Tibial nerve (tissue), 4 donors: ENCODE measurements around the gene ZFAND3.

Experiments
- CTCF ChIP-seq, 5 experiments: fragments of 200-600 bp in 3 of 5; fragments of 450-650 bp in 2 of 5; sonication (generic) in 3 of 5; IDR thresholded peaks; one replicate each; pipeline ENCODE4 v1.5.1; 2016 to 2019; ENCODE audit warnings: antibody characterized with exemption in 5 of 5, mild to moderate bottlenecking in 3 of 5, moderate library complexity in 2 of 5
- EP300 ChIP-seq, 2 donors: sonication (generic); formaldehyde crosslinking; IDR thresholded peaks; one replicate each; pipeline ENCODE4 v1.6.1; 2017; ENCODE audit warnings: antibody characterized with exemption in 2 of 2, mild to moderate bottlenecking in 1 of 2
- POLR2A ChIP-seq, 2 donors: fragments of 450-650 bp; IDR thresholded peaks; one replicate each; pipeline ENCODE4 v1.6.1; 2017; ENCODE audit warnings: antibody characterized with exemption in 2 of 2, mild to moderate bottlenecking in 2 of 2, moderate library complexity in 2 of 2

DNA sequence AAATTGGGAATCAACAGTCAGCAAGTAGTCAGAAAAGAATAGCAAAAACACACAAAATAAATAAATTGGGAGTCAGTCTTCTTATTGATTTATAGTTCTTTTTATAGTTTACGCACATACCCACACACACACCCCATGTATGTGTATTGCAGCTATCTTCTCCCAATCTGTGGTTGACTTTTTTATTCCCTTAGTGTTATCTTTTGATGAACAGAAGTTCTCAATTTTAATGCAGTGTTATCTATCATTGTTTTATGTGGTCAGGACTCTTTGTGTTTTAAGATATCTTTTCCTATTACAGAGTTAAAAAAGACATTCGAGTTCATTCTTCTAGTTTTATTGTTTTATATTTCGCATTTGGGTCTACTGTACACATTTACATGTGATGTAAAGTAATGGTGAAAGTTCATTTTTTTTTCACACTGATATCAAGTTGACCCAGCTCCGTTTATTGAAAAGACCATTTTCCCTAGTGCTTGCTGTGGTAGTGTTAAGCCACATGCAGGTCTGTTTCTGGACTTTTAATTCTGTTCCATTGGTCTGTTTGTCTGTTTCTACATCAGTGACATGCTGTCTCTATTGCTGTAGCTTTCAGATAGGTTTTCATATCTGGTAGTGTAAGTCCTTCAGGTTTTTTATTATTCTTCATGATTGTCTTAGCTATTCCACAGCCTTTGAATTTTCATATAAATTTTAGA, 78.4 kb downstream of the ZFAND3 start:
- TF ChIP-seq CTCF (IDR thresholded peaks at IDR 0.05), result no peak
- TF ChIP-seq POLR2A (IDR thresholded peaks at IDR 0.05), result no peak
- no peak for TF ChIP-seq EP300 (IDR thresholded peaks at IDR 0.05)
